Vagina (tissue), 2 donors: ENCODE data around the gene RIMS3.

Experiments used
- POLR2AphosphoS5 ChIP-seq, 2 donors: sonication (generic); formaldehyde crosslinking; IDR thresholded peaks; one replicate each; pipeline ENCODE4 v1.9.0; 2017; ENCODE audit warnings: antibody characterized with exemption in 2 of 2, mild to moderate bottlenecking in 2 of 2, low read depth in 1 of 2; ENCODE audit not compliant: insufficient read depth in 1 of 2
- TF ChIP-seq, protein P1 (sequence below), 3 experiments: fragments of 450-650 bp in 2 of 3; fragments of 200-600 bp in 1 of 3; sonication (generic) in 1 of 3; IDR thresholded peaks; one replicate each; pipeline ENCODE4 v1.5.1; 2017 to 2019; ENCODE audit warnings: antibody characterized with exemption in 3 of 3, mild to moderate bottlenecking in 2 of 3, moderate library complexity in 2 of 3

- TF ChIP-seq, protein P1, sequence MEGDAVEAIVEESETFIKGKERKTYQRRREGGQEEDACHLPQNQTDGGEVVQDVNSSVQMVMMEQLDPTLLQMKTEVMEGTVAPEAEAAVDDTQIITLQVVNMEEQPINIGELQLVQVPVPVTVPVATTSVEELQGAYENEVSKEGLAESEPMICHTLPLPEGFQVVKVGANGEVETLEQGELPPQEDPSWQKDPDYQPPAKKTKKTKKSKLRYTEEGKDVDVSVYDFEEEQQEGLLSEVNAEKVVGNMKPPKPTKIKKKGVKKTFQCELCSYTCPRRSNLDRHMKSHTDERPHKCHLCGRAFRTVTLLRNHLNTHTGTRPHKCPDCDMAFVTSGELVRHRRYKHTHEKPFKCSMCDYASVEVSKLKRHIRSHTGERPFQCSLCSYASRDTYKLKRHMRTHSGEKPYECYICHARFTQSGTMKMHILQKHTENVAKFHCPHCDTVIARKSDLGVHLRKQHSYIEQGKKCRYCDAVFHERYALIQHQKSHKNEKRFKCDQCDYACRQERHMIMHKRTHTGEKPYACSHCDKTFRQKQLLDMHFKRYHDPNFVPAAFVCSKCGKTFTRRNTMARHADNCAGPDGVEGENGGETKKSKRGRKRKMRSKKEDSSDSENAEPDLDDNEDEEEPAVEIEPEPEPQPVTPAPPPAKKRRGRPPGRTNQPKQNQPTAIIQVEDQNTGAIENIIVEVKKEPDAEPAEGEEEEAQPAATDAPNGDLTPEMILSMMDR (IDR thresholded peaks at IDR 0.05) = no peak
- TF ChIP-seq POLR2AphosphoS5 (IDR thresholded peaks at IDR 0.05; ENCODE audit: insufficient read depth in 1 of 2, low read depth in 1 of 2) = no peak
Observed at GRCh38 chr1:40630488-40631223, 34.8 kb downstream of the RIMS3 start.
